DMS53 treated with DMSO at 0.1 percent for 48 hours (cell line): Measurements from ENCODE around the gene PPDPF.
"Not testable (repeated sequence)": the region's sequence is repeated elsewhere in the genome, so short reads cannot be mapped to it uniquely, and the experiment has no call there.

Experiments
- DNase-seq: peaks from one replicate; lab custom pipeline; 2025; ENCODE audit not compliant: unreplicated experiment; lab: John Stamatoyannopoulos, UW

The PPDPF gene

DNA sequence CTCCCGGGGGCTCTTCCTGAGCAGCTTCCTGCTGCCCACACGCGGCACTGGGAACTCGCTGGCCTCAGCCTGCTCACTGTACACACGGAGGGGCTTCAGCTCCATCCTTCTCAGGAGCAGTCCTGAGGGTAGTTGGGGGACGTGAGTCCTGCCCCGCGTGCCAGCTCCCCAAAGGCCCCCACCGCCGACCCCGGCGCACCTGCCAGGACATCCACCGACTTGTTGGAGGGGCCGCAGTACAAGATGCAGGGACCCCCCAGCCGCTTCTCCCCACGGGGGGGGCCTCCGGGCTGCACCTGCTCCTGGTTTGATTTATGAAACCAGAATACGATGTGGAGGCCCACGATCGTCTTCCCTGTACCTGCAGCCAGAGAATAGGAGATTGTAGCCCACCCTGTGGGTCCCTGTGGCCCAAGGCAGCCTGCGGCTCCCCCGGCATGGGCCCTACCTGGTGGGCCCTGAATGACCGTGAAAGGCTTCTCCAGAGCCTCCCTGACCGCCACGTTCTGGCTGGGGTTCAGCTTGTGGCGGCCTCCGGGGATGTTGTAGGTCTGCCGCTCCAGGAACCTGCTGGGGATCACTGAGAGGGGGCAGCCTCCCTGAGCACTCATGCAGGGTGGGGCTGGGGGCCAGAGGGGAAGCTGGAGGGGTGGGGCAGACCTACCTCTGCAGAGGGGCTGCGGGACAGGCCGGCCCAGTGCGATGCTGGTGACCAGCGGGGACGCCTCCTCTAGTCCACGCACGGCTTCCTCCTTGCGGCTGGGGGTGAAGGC, 41.2 kb downstream of the PPDPF start:
- no peak for DNase-seq

GRCh38 chr20:63562461-63563224, 42.1 kb downstream of the PPDPF start:
- no peak for DNase-seq

GRCh38 chr20:63563225-63563935, 42.8 kb downstream of the PPDPF start:
- DNase-seq, result no peak

GRCh38 chr20:63564036-63564810, 43.7 kb downstream of the PPDPF start:
- DNase-seq, result no peak

- no peak for DNase-seq
Observed at GRCh38 chr20:63565021-63565698, 44.6 kb downstream of the PPDPF start.

- no peak for DNase-seq
Observed at GRCh38 chr20:63565699-63566335, 45.3 kb downstream of the PPDPF start.

DNA sequence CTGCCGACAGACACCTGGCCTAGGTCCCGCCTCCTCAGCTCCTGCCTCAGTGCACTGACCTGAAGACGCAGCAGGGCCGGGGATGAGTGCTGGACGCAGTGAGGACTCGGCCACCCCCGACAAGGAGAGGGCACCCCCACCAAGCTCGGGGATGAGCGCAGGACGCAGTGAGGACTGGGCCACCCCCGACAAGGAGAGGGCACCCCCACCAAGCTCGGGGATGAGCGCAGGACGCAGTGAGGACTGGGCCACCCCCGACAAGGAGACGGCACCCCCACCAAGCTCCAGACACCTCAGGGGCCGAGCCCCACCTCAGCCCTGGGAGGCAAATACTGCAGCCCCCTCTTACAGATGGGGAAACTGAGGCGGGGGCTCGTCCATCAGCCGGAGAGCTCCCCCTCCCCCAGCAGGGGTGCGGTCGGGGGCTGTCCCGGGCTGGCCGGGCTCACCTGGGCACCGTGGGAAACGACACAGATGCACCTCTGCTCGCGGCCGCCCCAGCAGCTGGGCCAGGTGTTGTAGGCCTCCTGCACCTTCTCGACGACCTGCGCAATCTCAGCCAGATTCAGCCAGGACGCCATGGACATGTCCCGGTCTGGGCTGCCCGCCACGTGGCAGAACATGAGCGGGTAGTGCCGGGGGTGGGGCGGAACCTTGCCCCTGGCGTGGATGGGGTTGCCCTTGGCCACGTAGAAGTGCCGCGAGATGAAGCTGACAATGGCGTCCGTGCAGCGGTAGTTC, 46.0 kb downstream of the PPDPF start:
- no peak for DNase-seq

- DNase-seq, result no peak
Observed at GRCh38 chr20:63567136-63567385, 46.5 kb downstream of the PPDPF start.

DNA sequence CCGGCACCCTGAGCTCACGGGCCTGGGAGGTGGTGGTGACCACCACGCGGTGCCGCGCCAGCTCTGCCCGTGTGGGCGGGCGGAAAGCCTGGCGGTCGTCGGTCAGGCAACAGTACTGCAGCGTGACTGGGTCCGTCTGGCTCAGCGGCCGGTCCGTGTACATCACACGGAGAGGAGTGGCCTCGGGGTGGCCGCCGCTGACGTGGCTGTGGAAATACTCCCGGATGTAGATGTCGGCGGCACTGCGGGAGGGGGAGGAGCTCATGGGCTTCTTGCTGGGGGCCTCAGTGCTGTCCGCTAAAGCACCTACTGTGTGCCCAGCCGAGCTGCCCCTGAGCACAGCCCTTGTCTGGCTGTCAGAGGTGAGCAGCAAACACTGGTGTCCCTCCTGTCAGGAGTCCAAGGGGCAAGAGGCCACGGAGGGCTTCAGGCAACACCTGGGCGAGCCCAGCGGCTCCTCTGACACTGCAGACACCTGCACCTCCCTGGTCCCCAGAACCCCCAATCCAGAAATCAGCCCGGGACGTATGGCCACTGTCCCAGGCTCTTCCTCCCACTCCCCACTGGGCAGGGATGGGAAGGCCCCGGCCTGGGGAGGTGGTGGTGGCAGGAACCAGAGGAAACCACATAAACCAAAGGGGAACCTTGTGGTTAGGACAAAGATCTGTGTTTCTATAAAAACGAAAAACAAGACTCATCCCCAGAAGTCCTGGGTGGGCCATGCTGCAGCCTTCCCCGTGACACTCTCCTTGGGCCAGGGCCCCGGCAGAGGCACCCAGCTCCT, 47.0 kb downstream of the PPDPF start:
- DNase-seq, result no peak

GRCh38 chr20:63568170-63568981, 47.8 kb downstream of the PPDPF start:
- DNase-seq, result no peak

GRCh38 chr20:63568986-63569949, 48.7 kb downstream of the PPDPF start:
- no peak for DNase-seq

- no peak for DNase-seq
Observed at GRCh38 chr20:63570281-63571086, 49.9 kb downstream of the PPDPF start.

DNA sequence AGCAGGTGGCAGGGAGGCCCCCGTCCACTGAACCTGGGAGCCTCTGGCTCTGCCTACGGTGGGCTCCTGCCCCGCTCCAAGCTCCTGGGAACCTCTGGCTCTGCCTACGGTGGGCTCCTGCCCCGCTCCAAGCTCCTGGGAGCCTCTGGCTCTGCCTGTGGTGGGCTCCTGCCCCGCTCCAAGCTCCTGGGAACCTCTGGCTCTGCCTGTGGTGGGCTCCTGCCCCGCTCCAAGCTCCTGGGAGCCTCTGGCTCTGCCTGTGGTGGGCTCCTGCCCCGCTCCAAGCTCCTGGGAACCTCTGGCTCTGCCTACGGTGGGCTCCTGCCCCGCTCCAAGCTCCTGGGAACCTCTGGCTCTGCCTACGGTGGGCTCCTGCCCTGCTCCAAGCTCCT, 50.5 kb downstream of the PPDPF start:
- DNase-seq, result not testable (repeated sequence)
